A673 (cell line): Measurements from ENCODE around the gene DGUOK.

Experiments used
- CTCF ChIP-seq: fragments of 300-800, 200-600 bp; sonication (generic); conservative IDR thresholded peaks from 2 replicates; pipeline ENCODE4 v1.5.1; 2017; ENCODE audit warnings: low read depth, mild to moderate bottlenecking, antibody characterized with exemption, low read length, moderate library complexity, mixed read lengths
- EZH2 ChIP-seq: fragments of 200-600 bp; sonication (generic); IDR thresholded peaks from 2 replicates; pipeline ENCODE4 v1.6.1; 2017; ENCODE audit warnings: borderline replicate concordance, low read depth, mild to moderate bottlenecking, mixed read lengths, antibody characterized with exemption, low read length; ENCODE audit not compliant: poor library complexity, severe bottlenecking

DNA sequence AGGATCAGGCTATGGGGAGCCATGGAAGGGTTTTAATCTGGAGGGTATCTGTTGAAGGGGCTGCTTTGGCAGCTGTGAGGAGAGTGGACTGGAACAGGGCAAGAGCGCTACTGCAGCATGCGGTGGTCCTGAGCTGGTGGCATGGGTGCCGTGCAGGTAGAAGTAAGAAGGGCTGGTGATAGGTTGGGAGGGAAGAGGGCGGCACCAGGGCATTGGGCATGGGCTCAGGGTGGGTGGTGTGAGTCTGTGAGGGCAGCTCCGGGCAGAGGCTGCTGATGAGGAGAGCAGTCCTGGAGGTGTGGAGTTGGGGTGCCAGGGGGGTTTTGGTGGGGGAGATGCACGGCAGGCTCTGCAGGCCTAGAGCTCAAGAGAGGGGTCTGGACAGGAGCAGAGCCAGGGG, 31.8 kb upstream of the DGUOK start:
- TF ChIP-seq CTCF (no peak), EZH2 (no peak)
